ENCODE measurements around the gene ANTXR2.
"Not testable (repeated sequence)": the region's sequence is repeated elsewhere in the genome, so short reads cannot be mapped to it uniquely, and the experiment has no call there.

Gene ANTXR2

GRCh38 chr4:80024335-80024734 is 48.7 kb downstream of the ANTXR2 start:
- no peak for DNase-seq (ENCODE audit: low spot score)

DNA sequence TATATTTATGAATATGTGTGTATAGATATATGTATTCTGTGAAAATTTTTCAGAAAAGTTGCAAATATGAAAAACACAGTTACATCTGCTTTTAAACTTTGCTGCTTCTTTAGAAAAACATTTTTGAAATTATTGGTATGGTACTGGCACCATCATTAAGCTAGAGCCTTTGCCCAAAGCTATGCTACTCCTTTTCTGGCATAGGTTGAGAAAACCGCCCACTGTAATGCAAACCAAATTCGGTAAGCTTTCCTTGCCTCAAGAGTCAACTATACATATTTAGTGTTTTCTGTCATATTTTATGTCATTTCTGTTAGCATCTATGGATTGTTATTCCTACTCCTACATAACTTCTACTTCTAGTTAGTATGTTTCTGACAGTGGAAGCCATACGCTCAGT is 50.7 kb downstream of the ANTXR2 start:
- DNase-seq (ENCODE audit: low spot score), result no peak

DNA sequence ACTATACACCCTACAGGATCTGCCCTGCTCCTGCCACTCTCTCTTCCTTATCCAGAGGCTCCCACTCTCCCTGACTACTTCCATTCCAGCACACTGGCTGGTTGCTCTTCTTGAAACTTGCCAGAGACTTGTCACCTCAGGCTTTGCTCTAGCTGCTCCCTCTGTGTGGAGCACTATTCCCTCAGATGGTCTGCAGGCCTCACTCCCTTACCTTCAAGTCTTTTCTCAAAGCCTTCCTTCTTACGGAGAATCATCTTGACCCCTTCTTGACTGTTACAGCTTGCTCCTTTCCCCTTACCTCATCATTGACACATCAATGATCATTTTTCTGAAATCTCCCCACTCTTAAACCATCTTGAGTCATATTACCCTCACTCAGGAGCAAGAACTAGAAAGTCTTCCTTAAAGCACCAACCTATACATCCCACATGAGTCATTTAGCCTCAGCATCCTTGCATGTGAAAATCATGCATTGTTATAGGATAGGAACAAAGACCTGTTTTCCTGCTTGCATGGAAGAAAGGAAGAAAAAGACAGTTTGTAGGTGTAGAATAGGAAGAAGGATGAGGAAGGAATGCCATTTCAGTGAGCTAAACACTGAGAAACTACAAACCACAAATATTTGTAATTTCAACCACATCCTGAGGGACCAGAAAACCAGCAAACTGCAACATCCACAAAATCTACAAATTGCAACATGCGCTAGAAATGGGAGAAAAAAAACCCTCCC is 55.7 kb downstream of the ANTXR2 start:
- no peak for DNase-seq (ENCODE audit: low spot score)

- no peak for DNase-seq (ENCODE audit: low spot score)
Observed at GRCh38 chr4:80016506-80016905, 56.5 kb downstream of the ANTXR2 start.

GRCh38 chr4:80015407-80016189 is 57.4 kb downstream of the ANTXR2 start:
- no peak for DNase-seq (ENCODE audit: low spot score)

DNA sequence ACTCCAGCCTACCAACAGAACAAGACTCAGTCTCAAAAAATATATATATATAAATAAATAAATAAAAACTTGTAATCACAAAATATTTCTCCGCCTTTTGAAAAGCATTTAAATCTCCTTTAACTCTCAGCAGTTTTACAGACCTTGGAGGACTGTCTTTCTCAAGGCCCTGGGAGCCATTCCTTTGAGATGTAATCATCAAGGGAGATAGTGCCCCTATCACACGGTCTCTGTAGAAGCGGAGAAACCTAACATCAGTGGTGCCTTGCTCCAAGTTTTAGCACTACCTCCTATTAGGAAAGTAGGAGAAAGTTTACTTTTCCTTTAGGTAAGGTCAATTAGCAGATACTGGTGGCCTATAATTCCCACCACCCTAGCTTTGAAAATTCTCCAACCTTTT is 58.5 kb downstream of the ANTXR2 start:
- no peak for DNase-seq (ENCODE audit: low spot score)

DNA sequence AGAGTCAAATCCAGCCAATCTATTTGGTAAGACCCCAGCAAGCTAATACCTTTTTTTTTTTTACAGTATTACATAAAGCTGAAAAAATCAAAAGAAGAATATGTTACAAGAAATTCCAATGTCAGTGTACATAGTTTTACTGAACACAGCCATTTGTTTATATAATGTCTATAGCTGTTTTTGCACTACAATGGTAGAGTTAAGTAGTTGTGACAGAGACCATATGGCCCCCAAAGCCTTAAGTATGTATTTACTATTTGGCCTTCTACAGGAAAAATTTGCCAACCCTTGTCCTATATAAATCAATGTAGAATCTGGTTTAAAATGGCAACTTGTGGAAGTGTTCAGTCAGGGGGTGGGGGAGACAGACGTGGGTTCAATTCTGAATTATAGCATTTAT is 60.7 kb downstream of the ANTXR2 start:
- DNase-seq (ENCODE audit: low spot score), result no peak

DNA sequence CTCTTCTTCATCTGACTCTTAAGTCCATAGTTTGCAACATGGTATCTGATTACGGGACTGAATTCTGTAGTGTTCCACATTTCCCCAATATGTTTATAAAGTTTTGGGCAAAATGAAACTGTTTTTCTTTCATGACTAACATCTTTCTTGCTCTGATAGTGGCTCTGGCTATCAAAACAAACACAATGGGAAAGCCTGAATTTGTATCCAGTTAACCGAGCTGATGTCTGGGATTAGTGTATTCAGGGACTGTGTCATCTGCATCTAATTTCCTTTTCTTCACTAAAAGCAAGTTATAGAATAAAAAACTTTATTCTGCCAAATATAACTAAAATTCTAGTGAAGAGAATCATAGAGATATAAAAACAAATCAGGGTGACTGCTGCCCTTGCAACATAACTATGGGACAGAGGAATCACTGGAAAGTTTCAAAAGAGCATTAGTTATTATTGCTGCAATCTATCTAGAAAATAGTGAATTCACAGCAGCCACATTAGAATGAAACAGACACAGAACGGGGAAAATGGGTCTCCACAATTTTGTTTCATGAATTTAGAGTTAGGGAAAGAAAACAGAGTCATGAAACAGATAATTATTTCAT is 61.3 kb downstream of the ANTXR2 start:
- DNase-seq (ENCODE audit: low spot score), result no peak

DNA sequence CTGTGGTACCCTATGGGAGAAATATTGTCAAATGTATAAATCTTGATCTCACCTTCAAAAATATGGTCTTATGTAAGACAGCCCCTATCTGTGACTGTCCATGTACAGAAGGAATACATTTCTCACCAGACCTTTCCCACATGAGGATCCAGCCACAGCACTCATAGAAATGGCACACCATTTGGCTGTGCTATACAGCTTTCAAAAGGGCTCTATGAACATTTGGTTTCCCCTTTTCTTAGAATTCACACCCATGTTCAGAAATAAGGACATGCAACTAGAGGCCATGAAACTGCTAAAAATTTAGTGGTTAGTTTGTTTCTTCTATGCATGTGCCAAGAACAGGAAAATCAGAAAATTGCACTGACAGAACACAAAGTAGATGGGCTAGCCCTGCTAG is 62.7 kb downstream of the ANTXR2 start:
- DNase-seq (ENCODE audit: low spot score), result no peak

DNA sequence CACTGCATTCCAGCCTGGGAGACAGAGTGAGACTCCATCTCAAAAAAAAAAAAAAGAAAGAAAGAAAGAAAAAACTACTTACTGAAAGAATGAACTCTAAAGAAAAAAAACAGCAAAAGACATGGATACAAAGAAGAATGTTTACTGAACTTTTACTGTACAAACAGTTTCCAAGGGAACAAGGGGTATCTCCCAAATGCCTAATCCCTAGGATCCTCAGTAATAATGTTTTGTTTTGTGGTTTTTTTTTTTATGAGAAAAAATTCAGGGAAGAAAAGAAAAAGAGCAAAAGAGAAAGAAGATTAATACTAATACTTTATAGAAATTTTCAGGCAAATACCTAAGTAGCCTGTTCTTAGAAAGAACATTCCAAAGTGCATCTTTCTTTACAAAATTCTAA is 63.2 kb downstream of the ANTXR2 start:
- DNase-seq (ENCODE audit: low spot score), result no peak

DNA sequence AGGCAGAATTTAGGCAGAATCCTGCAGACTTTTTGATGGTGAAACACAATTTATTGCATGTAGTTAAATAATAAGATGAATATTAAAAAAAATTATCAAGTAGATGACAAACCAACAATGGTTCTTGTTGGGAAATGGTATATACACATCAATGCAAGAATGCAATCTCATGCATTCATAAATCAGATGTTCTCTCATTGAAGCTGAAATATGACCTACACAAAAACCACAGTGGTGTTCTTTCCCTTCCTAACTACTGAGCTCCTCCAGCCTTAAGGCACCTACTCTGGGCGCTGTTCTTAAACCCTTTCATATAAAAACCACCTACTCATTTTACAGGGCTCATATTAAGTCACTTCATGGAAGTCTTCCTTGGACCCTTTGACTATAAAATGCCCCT is 64.1 kb downstream of the ANTXR2 start:
- no peak for DNase-seq (ENCODE audit: low spot score)

DNA sequence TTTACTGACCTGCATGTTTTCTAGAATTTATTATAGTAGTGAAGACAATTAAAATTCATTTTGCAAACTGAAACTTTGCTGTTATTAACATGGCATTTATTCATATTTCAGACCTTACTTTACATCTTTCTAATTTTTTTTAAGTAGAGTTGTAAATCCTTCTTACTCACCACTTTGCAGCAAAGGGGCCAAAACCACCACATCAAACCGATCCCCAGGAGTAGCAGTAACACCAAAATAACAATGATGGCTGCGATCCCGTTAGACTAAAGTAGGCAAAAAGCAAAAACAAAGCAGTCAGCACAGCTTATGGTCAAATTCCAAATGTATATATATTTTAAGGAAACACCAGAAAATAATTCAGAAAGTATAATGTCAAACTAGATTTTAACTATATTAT is 64.7 kb downstream of the ANTXR2 start:
- DNase-seq (ENCODE audit: low spot score), result no peak

DNA sequence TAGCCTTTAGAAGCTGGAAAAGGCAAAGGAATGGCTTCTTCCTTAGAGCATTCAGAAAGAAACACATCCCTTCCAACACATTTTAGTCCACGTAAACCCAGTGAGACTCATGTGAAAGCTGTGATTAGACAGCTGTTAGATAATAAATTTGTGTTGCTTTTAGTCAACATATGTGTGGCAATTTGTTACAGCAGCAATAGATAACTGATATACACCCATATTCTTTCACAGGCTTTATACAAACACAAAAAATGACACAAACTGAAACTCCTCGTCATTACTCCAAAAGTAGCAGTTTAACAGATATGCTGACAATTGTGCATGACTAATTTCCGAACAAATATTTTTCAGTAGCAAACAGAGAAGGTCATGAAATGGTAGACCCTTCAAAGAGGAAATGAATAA is 65.3 kb downstream of the ANTXR2 start:
- DNase-seq (ENCODE audit: low spot score), result no peak

- DNase-seq (ENCODE audit: low spot score), result peak; percentile 7
Observed at GRCh38 chr4:80006935-80007744, 65.9 kb downstream of the ANTXR2 start.

- DNase-seq (ENCODE audit: low spot score), result no peak
Observed at GRCh38 chr4:80005863-80006262, 67.2 kb downstream of the ANTXR2 start.

- no peak for DNase-seq (ENCODE audit: low spot score)
Observed at GRCh38 chr4:80004319-80004718, 68.7 kb downstream of the ANTXR2 start.

GRCh38 chr4:80002559-80002958 is 70.5 kb downstream of the ANTXR2 start:
- not testable (repeated sequence) for DNase-seq (ENCODE audit: low spot score)

- DNase-seq (ENCODE audit: low spot score), result not testable (repeated sequence)
Observed at GRCh38 chr4:79999048-79999447, 74.0 kb downstream of the ANTXR2 start.

- no peak for DNase-seq (ENCODE audit: low spot score)
Observed at GRCh38 chr4:79998201-79998600, 74.8 kb downstream of the ANTXR2 start.

GRCh38 chr4:79996851-79997250 is 76.2 kb downstream of the ANTXR2 start:
- no peak for DNase-seq (ENCODE audit: low spot score)

- no peak for DNase-seq (ENCODE audit: low spot score)
Observed at GRCh38 chr4:79993476-79993875, 79.6 kb downstream of the ANTXR2 start.

DNA sequence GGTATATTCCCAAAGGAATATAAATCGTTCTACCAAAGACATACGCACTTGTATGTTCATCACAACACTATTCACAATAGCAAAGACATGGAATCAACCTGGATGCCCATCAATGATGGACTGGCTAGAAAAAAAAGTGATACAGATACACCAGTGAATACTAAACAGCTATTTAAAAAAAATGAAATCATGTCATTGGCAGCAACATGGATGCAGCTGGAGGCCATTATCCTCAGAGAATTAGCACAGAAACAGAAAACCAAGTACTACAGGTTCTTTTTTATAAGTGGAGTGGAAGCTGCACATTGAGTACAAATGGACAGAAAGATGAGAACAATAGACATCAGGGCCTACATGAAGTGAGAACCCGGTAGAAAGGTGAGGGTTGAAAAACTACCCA is 81.4 kb downstream of the ANTXR2 start:
- DNase-seq (ENCODE audit: low spot score), result no peak

Measured in SK-N-DZ (cell line).